ENCODE results near the gene REG3A. TPM values are rescaled to one million over a fixed set of nuclear protein-coding genes. Genes with fewer than 3 reads are reported as not detected.

REG3A gene
- total RNA-seq, 1 experiment from 2014 or later, result not detected

- Histone ChIP-seq H2BK5ac (ENCODE audit: insufficient read length, low read length) (no peak overlapping the region), H2AFZ (ENCODE audit: low read length) (no peak overlapping the region), H4K91ac (ENCODE audit: insufficient read length, low read depth, low read length) (no peak overlapping the region), H2BK20ac (ENCODE audit: low read depth, low read length, poor library complexity, severe bottlenecking) (no peak overlapping the region), H3K9ac (ENCODE audit: extremely low read depth, insufficient read length, low read length) (no peak overlapping the region), H3K79me1 (ENCODE audit: insufficient read depth, low read depth, low read length, poor library complexity, severe bottlenecking) (no peaks in the 10 kb centered on the region), H3K27ac (ENCODE audit: insufficient read length, low read depth, low read length) (no peak overlapping the region), H3K14ac (ENCODE audit: insufficient read depth, low read length) (no peak overlapping the region), H3K23ac (ENCODE audit: insufficient read length, low read depth, low read length) (no peak overlapping the region), H2BK15ac (ENCODE audit: low read depth, low read length) (no peak overlapping the region), H4K20me1 (ENCODE audit: control insufficient read depth, insufficient read depth, insufficient read length) (no peaks in the 10 kb centered on the region), H3K18ac (ENCODE audit: insufficient read length, low read depth, low read length) (no peak overlapping the region), H4K5ac (ENCODE audit: insufficient read length, low read depth, low read length) (no peak overlapping the region), H3K4ac (ENCODE audit: low read depth, low read length) (no peak overlapping the region), H2AK5ac (ENCODE audit: insufficient read length, low read length) (no peak overlapping the region), H3K9me3 (ENCODE audit: control insufficient read depth, low read depth, low read length) (no peaks in the 10 kb centered on the region), H3K56ac (ENCODE audit: insufficient read length, low read depth, low read length) (no peak overlapping the region), H3T11ph (ENCODE audit: low read length) (no peak overlapping the region), H3K79me2 (ENCODE audit: insufficient read depth, low read length) (no peaks in the 10 kb centered on the region), H2BK12ac (ENCODE audit: insufficient read length, low read depth, low read length) (no peak overlapping the region), H3K27me3 (ENCODE audit: insufficient read depth, low read length) (no peaks in the 10 kb centered on the region), H4K8ac (replicated peaks; ENCODE audit: insufficient read length, low read depth, low read length) (no peak overlapping the region), H3K23me2 (ENCODE audit: insufficient read length, low read depth, low read length, poor library complexity, severe bottlenecking) (no peaks in the 10 kb centered on the region), H3K4me2 (ENCODE audit: insufficient read depth, insufficient read length, low read length) (no peak overlapping the region), H2BK120ac (ENCODE audit: low read depth, low read length, poor library complexity, severe bottlenecking) (no peak overlapping the region), H3K4me1 (ENCODE audit: insufficient read depth, low read length) (no peaks in the 10 kb centered on the region)
- no CpG with 5 or more reads among the region's 4 CpGs for WGBS (ENCODE audit: extremely low coverage, insufficient read length, low lambda C conversion rate)
- TF ChIP-seq CTCF (conservative IDR thresholded peaks at IDR 0.05), result no peak
- Mint-ChIP-seq H3K36me3 (ENCODE audit: insufficient read depth in 1 of 3, low read depth in 3 of 3) (peaks cover 0 to 7% (median 4%) of the 10 kb centered on the region in 3 experiments; a peak in 3 of 7 replicates), H3K4me1 (peaks cover 0 to 3% of the 10 kb centered on the region in 2 experiments; a peak in 1 of 4 replicates), H3K27me3 (ENCODE audit: low read depth) (peaks cover 2% of the 10 kb centered on the region), H3K27ac (no peak overlapping the region), H3K9me3 (peaks cover 9 to 12% of the 10 kb centered on the region in 2 experiments), H3K4me3 (no peak overlapping the region)
- no peak for DNase-seq
These were observed 19.5 kb upstream of the REG3A start for GRCh38 chr2:79179036-79179435.

All from H9 (cell line).